Activated naive CD4-positive, alpha-beta T cell treated with anti-CD3 and anti-CD28 coated beads, Interleukin-2, amount 50 U/mL, for 72 hours (primary cell): ENCODE measurements around the gene RBM12. TPM values are rescaled to one million over a fixed set of nuclear protein-coding genes. Genes with fewer than 3 reads are reported as not detected.
"Not testable (repeated sequence)": the region's sequence is repeated elsewhere in the genome, so short reads cannot be mapped to it uniquely, and the experiment has no call there.

ENCODE experiments used
- ATAC-seq, 2 donors: fragments of 150-1000 bp; cut with Tn5 transposase; 2 replicates each; pipeline ENCODE4 v1.10.0; 2021; ENCODE audit warnings: mild to moderate bottlenecking in 2 of 2, moderate library complexity in 2 of 2
- DNase-seq, 2 donors: peaks; one replicate each; pipeline ENCODE4 v3.0.0; 2021 to 2022; ENCODE audit warnings: low spot score in 2 of 2
- H3K27ac Mint-ChIP-seq, 2 donors: one replicate each; pipeline ENCODE4 v1.8.0; 2022; ENCODE audit warnings: mild to moderate bottlenecking in 2 of 2, mixed read lengths in 2 of 2
- H3K36me3 Mint-ChIP-seq, 2 donors: one replicate each; pipeline ENCODE4 v1.8.0; 2022; ENCODE audit warnings: mixed read lengths in 2 of 2
- H3K9me3 Mint-ChIP-seq, 2 donors: one replicate each; pipeline ENCODE4 v1.8.0; 2022; ENCODE audit warnings: mixed read lengths in 2 of 2
- total RNA-seq, 2 donors: library from RNA; stranded (reverse); gene quantifications; one replicate each; pipeline ENCODE4 v1.2.3, GENCODE V29; 2022

The RBM12 gene
- total RNA-seq, 2 donors from 2014 or later = 110 to 116 TPM

DNA sequence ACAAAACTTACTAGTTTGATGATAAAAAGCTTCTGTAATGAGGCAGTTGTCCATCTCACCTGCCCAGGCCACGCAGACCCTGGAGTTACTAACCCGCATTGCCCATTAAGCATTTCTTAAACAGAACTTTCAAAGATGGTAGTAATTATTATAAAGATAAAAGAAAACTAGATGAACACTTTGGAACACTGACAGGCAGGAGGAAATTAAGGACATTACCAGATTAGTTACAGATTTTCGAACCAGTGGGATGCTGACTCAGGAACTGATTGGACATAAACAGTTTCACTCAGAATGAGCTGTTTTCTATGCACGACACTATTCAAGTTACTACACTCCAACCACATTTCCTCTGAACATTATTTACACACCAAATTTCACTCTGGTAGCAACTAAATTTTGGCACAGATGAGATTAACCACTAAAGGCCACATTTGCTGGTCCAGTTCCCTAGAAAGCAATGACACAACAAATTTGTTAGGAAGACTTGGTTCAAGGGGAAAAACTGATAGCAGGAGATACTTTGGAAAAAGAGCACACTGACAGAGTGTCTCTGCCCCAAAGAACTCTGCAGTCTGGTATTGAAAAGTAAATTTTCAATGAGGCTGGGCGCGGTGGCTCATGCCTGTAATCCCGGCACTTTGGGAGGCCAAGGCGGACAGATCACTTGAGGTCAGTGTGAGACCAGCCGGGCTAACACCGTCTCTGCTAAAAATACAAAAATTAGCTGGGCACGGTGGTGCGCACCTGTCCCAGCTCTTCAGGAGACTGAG lies 37.5 kb upstream of the RBM12 start:
- no peaks in the 10 kb centered on the region for H3K9me3 Mint-ChIP-seq
- peak overlapping the region; percentile 52 to 57 for H3K27ac Mint-ChIP-seq
- peaks cover 27 to 31% of the 10 kb centered on the region in 2 donors for H3K36me3 Mint-ChIP-seq
- no peak for DNase-seq
- ATAC-seq = no peak

DNA sequence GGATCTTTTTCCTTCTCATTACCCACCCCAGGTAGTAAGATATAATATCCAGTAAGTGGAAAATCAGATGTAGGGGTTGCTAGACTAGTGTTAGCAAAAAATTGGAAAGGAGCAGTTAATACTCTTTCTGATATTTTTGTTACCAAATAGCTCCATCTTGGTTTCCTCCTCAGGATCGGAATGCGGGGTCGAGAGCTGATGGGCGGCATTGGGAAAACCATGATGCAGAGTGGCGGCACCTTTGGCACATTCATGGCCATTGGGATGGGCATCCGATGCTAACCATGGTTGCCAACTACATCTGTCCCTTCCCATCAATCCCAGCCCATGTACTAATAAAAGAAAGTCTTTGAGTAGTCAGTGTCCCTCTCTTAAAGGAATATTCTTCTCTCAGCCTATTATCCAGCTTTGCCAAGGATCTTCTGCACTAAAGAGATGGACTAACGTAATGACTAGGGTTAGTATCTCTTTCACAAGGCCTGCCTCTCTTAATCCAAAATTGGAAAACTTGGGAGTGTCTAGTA lies 36.0 kb upstream of the RBM12 start:
- DNase-seq (no peak), ATAC-seq (no peak)
- H3K27ac Mint-ChIP-seq = peak overlapping the region; percentile 96 to 98
- peaks cover 27 to 31% of the 10 kb centered on the region in 2 donors for H3K36me3 Mint-ChIP-seq
- no peaks in the 10 kb centered on the region for H3K9me3 Mint-ChIP-seq

DNA sequence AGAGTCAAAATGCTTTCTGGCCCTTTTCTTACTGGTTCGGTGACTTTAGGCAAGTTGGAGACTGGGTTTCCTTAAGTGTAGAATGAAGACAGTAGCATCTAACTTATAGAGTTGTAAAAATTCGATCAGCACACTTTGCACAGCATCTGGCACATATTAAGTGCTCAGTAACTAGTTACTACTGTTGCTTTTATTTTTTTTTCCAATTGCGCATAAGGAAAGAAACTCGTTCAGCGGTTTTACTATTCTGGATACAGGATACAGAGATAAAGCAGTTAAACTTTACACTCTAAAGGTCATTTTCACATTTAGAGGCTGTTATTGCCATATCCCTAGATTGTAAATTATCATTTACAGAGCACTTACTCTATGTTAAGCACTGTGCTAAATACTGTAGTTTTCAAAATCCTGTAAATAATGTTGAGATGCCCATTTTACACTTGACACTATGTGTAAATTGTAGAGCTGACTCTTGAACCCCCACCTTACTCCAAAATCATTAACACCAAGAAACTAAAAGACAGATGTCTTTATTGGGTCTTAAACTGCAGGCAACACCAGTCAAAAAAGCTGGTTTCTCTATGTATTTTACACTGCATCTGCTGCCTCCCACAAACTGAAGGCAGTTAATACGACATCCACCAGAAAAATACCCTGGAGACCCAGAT lies 35.4 kb upstream of the RBM12 start:
- ATAC-seq = no peak
- Mint-ChIP-seq H3K9me3 (no peaks in the 10 kb centered on the region), H3K27ac (peak overlapping the region; percentile 96 to 98), H3K36me3 (peaks cover 27 to 30% of the 10 kb centered on the region in 2 donors)
- DNase-seq = no peak

DNA sequence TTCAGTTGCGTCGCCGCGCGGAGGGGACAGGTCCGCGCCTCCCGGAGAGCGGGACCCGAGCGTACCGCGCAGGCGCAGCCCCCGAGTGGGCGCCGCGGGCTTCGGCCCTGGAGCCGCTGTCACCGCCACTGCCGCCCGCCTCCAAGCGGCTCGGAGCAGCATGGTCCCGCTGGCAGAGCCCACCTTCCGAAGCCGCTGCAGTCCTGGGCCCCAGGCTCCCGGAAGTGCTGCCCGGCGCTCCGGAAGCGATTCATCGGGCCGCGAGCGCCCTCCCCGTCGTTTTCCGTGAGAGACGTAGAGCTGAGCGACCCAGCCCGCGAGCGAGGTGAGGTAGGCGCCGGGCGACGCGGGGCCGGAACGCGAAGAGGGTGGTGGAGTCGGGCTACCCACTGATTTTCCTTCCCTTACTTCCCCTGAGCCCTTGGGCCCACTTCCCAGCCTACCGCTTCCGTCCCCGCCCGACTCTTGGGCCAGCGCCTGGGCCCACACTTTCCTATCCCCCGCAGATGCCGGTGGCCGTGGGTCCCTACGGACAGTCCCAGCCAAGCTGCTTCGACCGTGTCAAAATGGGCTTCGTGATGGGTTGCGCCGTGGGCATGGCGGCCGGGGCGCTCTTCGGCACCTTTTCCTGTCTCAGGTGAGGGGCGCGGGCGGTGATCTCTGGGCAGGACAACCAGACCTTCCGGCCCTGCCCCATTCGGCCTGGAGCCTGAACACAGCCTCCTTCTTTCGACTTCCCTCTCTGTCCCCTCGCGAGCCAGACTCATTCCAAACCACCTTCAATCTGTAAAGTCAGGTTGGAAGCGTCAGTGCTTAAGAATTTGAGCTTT lies 34.6 kb upstream of the RBM12 start, which contains the start of the genes NFS1 and ROMO1:
Gene NFS1, minus strand, starts transcription at position 226 of the 830 bp plus-strand sequence. Its CDS starts 64 bp downstream, at position 162.
Gene ROMO1, plus strand, starts transcription at position 279 of the 830 bp plus-strand sequence. Its CDS starts 228 bp downstream, at position 507.
- no peaks in the 10 kb centered on the region for H3K9me3 Mint-ChIP-seq
- H3K27ac Mint-ChIP-seq = peak within 1 kb of the TSS; percentile 98
- peak; percentile 87 to 93 for ATAC-seq
- peak; percentile 81 to 84 for DNase-seq
- peaks cover 25 to 27% of the 10 kb centered on the region in 2 donors for H3K36me3 Mint-ChIP-seq

DNA sequence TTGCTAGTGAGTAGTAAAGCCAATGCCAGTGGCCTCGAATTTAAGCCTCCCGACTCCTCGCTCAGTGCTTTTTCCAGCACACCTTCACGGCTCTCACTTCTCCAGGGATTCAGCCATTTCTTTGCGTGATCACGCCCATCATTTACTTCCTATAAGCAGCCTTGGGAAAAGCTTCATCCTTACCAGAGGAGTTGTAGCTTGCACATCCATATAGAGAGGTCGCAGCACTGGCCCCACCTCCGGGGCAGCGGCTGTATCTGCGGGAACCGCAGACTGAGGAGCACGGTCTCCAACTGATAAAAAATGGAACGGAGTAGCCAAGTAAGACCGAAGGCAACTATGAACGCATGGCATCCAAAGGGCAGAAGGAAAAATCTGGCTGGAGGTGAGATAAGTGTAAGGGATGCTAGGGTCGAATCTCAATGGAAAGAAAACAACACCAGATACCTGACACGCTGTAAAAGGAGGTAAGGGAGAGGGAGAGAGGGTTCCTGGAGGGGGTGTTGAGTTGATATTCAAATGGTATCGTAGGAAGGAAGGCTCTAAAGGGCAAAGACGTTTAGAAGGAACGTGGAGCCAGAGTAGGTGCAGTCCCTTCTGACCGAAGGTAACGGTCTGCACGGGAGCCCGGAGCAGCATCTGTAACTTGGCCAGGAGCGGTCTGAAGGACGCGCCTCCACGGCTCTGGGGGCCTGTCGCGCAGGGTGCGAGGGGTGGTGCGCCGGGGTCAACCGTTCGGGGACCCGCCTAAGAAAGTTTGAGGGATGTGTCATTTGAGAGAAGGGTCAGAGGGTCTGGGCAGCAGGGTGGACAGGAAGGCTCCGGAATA lies 33.8 kb upstream of the RBM12 start:
- Mint-ChIP-seq H3K27ac (peak overlapping the region; percentile 98), H3K36me3 (peaks cover 20 to 27% of the 10 kb centered on the region in 2 donors), H3K9me3 (no peaks in the 10 kb centered on the region)
- peak; percentile 43 to 56 for ATAC-seq
- no peak for DNase-seq

DNA sequence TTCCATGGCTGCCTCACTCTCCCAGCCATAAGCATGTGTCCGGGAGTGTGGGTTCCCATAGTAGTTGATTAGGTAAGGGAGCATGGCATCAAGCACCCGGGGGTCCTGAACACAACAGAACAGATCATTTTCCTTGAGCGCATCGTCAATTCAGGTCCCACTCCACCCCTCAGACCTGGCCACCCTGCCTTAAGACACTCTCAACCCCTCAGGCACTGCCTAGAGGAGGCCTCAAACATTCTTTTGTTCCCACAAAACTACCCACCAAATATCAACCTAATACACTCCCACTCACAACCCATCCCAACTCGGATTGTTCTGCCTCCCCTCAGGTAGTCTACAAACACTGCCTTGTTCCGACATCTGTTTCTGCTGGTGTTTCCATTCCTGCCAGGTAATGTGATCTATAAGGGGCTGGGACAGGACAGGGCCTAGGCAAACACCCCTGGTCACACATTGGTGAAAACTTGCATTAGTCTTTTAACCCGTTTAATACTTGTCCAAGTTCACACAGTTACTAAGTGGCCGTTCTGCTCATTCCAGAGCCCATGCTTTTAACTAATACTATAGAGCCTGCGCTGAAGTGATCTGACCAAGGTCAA lies 33.1 kb upstream of the RBM12 start:
- Mint-ChIP-seq H3K36me3 (peaks cover 17 to 27% of the 10 kb centered on the region in 2 donors), H3K27ac (peak overlapping the region; percentile 98), H3K9me3 (no peaks in the 10 kb centered on the region)
- ATAC-seq = no peak
- no peak for DNase-seq

DNA sequence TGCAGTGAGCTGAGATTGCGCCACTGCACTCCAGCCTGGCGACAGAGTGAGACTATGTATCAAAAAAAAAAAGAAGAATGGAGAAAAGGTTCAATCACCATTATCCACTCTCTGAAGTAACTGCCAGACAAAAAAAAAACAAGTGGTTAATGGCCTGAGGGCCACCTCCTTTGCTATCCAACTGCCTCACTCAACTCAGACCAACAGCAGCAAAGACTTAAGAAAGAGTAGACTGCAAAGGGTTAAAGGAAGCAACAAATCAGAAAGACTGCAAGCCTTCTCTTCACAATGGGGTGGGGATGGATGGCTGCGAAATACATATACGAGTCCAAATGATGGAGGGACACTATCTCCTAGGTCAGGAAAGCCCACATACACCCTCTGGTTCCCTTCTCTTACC lies 31.3 kb upstream of the RBM12 start:
- peaks cover 17 to 26% of the 10 kb centered on the region in 2 donors for H3K36me3 Mint-ChIP-seq
- H3K9me3 Mint-ChIP-seq = no peaks in the 10 kb centered on the region
- DNase-seq = no peak
- H3K27ac Mint-ChIP-seq = no peak overlapping the region
- ATAC-seq = no peak

DNA sequence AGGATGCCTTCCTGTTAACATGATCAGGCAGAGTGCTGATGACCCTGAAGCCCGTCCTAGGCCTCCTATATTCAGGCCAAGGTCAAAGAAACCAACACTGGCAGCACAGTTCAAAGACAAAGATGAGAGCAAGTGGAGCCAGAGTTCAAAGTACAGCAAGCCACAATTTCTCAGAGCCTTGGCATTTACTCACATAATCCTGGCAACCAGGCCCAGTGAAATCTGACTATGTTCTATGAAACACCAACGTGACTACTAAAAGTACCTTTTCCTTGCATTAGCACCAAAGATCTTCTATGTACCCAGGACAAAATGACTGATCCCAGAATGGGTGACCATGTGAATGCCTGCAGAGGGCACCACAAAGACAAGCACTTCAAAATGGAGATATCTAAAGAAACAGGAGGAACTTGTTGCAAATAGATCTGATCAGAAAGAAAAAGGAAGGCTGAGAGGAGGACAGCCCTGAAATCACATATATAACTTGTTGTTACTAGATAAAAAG lies 30.6 kb upstream of the RBM12 start:
- peak overlapping the region in 1 of 2 donors; percentile 77 for H3K27ac Mint-ChIP-seq
- peaks cover 17 to 23% of the 10 kb centered on the region in 2 donors for H3K36me3 Mint-ChIP-seq

DNA sequence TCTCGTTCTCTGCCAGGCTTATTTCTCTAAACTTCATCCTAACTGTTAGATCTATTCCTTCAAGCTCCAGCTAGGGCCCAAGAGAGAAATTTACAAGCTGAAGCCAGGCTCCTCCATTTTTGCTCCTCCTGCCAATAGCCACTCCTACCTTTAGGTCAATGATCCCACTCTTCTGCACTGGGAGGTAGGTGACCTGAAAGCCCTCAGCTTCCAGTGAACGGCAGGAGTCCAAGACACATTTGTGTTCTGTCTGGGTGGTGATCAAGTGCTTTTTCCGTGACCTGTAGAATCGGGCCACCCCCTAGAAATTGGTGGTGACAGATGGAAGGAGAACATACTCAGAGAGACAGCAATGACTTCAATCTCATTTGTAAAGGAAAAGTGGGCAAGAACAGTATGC lies 25.6 kb upstream of the RBM12 start:
- Mint-ChIP-seq H3K27ac (peak overlapping the region in 1 of 2 donors; percentile 71), H3K36me3 (peaks cover 9 to 14% of the 10 kb centered on the region in 2 donors), H3K9me3 (no peaks in the 10 kb centered on the region)
- ATAC-seq = no peak
- DNase-seq = no peak

More for the DNA sequence above, 30.6 kb upstream of the RBM12 start:
- H3K9me3 Mint-ChIP-seq = no peaks in the 10 kb centered on the region
- no peak for DNase-seq
- ATAC-seq = no peak

DNA sequence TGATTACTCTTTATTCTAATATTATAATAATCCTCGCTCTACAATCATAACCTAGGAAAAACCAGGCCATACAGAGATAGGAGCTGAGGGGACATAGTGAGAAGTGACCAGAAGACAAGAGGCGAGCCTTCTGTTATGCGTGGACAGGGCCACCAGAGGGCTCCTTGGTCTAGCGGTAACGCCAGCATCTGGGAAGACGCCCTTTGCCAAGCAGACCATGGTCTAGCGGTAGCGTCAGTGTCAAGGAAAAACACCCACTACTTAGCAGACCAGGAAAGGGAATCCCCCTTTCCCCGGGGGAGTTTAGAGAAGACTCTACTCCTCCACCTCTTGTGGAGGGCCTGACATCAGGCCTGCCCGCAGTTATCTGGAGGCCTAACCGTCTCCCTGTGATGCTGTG lies 22.2 kb upstream of the RBM12 start:
- H3K9me3 Mint-ChIP-seq, DNase-seq, H3K27ac Mint-ChIP-seq, ATAC-seq: not testable (repeated sequence)
- H3K36me3 Mint-ChIP-seq = peaks cover 9 to 14% of the 10 kb centered on the region in 2 donors

DNA sequence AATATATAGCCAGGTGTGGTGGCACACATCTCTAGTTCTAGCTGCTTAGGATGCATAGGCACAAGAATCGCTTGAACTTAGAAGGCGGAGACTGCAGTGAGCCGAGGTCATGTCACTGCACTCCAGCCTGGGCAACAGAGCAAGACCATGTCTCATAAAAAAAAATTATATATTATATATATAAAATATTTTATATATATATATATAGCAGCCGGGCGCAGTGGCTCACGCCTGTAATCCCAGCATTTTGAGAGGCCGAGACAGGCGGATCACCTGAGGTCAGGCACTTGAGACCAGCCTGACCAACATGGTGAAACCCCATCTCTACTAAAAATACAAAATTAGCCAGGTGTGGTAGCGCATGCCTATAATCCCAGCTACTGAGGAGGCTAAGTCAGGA lies 20.7 kb upstream of the RBM12 start:
- H3K9me3 Mint-ChIP-seq, H3K27ac Mint-ChIP-seq, DNase-seq, ATAC-seq: not testable (repeated sequence)
- H3K36me3 Mint-ChIP-seq = peaks cover 9 to 11% of the 10 kb centered on the region in 2 donors

DNA sequence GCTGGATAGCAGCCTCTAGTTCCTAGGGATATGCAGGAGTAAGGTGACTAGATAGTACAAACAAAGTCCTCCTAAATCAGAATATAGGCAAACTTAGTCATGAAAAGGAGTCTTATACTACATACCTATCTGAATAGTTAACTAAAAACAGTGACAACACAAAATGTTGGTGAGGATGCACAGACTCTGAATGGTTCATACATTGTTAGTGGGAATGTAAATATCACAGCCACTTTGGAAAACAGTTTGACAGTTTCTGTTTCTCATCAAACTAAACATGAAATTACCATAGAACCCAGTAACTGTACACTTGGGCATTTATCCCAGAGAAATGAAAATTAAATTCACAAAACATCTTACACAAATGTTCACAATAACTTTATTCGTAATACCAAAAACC lies 17.3 kb upstream of the RBM12 start:
- H3K9me3 Mint-ChIP-seq = no peaks in the 10 kb centered on the region
- DNase-seq = no peak
- peaks cover 0 to under 1% of the 10 kb centered on the region in 2 donors for H3K36me3 Mint-ChIP-seq
- no peak for ATAC-seq
- no peak overlapping the region for H3K27ac Mint-ChIP-seq

DNA sequence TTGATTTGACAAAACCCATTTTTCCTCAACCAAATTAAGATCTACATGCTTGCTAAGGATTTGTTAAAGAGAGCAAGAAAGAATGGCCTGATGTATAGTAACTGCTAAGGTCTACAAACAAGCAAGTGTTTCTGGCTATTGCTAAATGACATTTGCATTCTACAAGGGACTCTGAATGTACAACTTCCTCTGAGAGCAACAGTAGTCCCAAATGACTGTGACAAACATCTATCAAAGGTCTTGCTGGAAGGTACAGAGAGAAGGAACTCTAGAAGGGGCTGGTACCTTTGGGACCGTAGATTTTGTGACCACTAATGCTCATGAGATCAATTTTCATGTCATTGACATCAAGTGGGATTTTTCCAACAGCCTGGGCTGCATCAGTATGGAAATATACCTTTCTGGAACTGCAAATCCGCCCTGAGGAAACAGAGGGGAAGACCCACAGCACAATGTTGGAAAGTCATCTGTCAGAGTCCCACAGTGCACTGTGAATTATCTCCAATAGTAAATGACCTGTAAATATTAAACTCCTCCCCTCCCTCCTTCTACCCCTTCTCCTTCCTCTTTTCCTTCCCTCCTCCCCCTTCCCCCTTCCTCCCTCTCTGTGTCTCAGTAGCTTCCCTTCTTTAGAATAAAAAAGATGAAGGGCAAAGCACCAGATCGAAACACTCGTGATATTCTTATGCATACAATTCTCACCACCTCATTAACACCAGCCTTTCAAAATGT lies 15.9 kb upstream of the RBM12 start:
- Mint-ChIP-seq H3K27ac (peak overlapping the region; percentile 67 to 71), H3K9me3 (no peaks in the 10 kb centered on the region), H3K36me3 (no peaks in the 10 kb centered on the region)
- ATAC-seq (no peak), DNase-seq (no peak)

DNA sequence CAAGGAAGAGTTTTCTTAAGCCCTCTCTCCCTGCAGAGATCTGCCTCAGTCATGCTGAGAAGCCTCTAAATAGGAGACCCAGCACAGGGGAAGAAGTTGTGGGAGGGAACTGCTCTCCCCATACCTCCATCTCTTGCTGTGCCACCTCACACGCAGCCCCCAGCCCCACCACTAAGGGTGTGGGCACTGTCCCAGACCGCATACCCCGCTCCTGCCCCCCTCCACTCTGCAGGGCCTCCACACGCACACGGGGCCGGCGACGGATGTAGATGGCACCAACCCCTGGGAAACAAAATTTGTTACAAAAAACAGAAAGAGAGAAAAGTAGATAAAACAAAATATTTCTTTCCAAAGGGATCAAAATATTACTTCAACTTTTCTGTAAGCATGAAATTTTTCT lies 10.2 kb upstream of the RBM12 start:
- no peak for DNase-seq
- H3K9me3 Mint-ChIP-seq = no peaks in the 10 kb centered on the region
- H3K27ac Mint-ChIP-seq = no peak overlapping the region
- no peak for ATAC-seq
- H3K36me3 Mint-ChIP-seq = peaks cover 6 to 11% of the 10 kb centered on the region in 2 donors

DNA sequence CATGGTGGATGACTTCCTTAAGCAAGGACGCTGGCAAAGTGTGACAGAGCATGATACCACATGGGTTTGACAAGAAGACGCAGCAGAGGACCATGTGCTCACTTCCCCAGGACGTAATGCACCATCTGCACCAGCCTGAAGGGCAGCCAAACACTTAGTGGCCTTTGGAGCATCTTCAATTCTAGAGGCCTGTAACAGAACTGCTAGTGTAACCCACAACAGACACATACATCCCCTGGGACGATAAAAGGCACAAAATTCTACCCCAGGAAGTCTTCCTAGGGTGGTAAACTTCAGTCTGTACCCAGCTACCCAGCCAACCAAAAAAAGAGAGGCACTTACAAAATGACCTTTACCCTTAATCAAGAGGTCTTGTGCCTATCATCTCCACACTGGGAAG lies 9.2 kb upstream of the RBM12 start:
- ATAC-seq (no peak), DNase-seq (no peak)
- Mint-ChIP-seq H3K36me3 (peaks cover 6 to 17% of the 10 kb centered on the region in 2 donors), H3K9me3 (no peaks in the 10 kb centered on the region), H3K27ac (no peak overlapping the region)
